Astrocyte (in vitro differentiated cells and primary cell): Measurements from ENCODE around the gene DCTPP1. TPM values are rescaled to one million over a fixed set of nuclear protein-coding genes. Genes with fewer than 3 reads are reported as not detected.

Experiments used
- DNase-seq: peaks from one replicate; pipeline ENCODE4 v3.0.0-alpha.2; 2010; ENCODE audit warnings: low read depth
- FAIRE-seq: peaks from 2 replicates; lab custom pipeline; 2011; peaks lifted over from hg19 to GRCh38; lab: Jason Lieb, UNC
- H2AFZ ChIP-seq: 2 replicates; pipeline ENCODE4 v1.6.0; 2012; ENCODE audit warnings: low read depth, low read length, inconsistent platforms
- H3K27ac ChIP-seq: 2 replicates; pipeline ENCODE4 v1.5.1; 2011; ENCODE audit warnings: low read depth, low read length, inconsistent platforms
- H3K27me3 ChIP-seq: 2 replicates; pipeline ENCODE4 v1.6.0; 2011; ENCODE audit warnings: low read length, inconsistent platforms; ENCODE audit not compliant: insufficient read depth
- H3K36me3 ChIP-seq: 2 replicates; pipeline ENCODE4 v1.5.1; 2011; ENCODE audit warnings: low read length, inconsistent platforms; ENCODE audit not compliant: insufficient read depth
- H3K4me1 ChIP-seq: 2 replicates; pipeline ENCODE4 v1.5.1; 2011; ENCODE audit warnings: low read length, inconsistent platforms; ENCODE audit not compliant: insufficient read depth
- H3K4me2 ChIP-seq: 2 replicates; pipeline ENCODE4 v1.6.0; 2012; ENCODE audit warnings: low read length, inconsistent platforms
- H3K4me3 ChIP-seq: 2 replicates; pipeline ENCODE4 v1.5.1; 2011; ENCODE audit warnings: low read depth, mild to moderate bottlenecking, low read length, inconsistent platforms; ENCODE audit not compliant: insufficient read depth
- H3K79me2 ChIP-seq: 2 replicates; pipeline ENCODE4 v1.6.0; 2012; ENCODE audit warnings: mild to moderate bottlenecking, low read length, inconsistent platforms; ENCODE audit not compliant: insufficient read depth
- H3K9ac ChIP-seq: 2 replicates; pipeline ENCODE4 v1.6.0; 2012; ENCODE audit warnings: mild to moderate bottlenecking, low read length, inconsistent platforms
- H3K9me3 ChIP-seq: 2 replicates; pipeline ENCODE4 v1.5.1; 2012; ENCODE audit warnings: low read depth, mild to moderate bottlenecking, low read length, inconsistent platforms; ENCODE audit not compliant: insufficient read depth
- H4K20me1 ChIP-seq: 2 replicates; pipeline ENCODE4 v1.6.0; 2012; ENCODE audit warnings: low read length, inconsistent platforms; ENCODE audit not compliant: insufficient read depth
- H3K27ac Mint-ChIP-seq: one replicate; pipeline ENCODE4 v1.8.0; 2021; ENCODE audit warnings: mild to moderate bottlenecking, mixed read lengths; ENCODE audit not compliant: unreplicated experiment
- H3K27me3 Mint-ChIP-seq: one replicate; pipeline ENCODE4 v1.8.0; 2021; ENCODE audit warnings: low read depth, mixed read lengths; ENCODE audit not compliant: unreplicated experiment
- H3K36me3 Mint-ChIP-seq: one replicate; pipeline ENCODE4 v1.8.0; 2021; ENCODE audit warnings: low read depth, mixed read lengths; ENCODE audit not compliant: unreplicated experiment
- H3K4me1 Mint-ChIP-seq: one replicate; pipeline ENCODE4 v1.8.0; 2021; ENCODE audit warnings: low read depth, mixed read lengths; ENCODE audit not compliant: unreplicated experiment
- H3K4me3 Mint-ChIP-seq: one replicate; pipeline ENCODE4 v1.8.0; 2021; ENCODE audit warnings: mild to moderate bottlenecking, moderate library complexity, mixed read lengths; ENCODE audit not compliant: unreplicated experiment
- H3K9me3 Mint-ChIP-seq: one replicate; pipeline ENCODE4 v1.8.0; 2021; ENCODE audit warnings: mild to moderate bottlenecking, mixed read lengths; ENCODE audit not compliant: unreplicated experiment
- CTCF ChIP-seq: IDR thresholded peaks from 2 replicates; pipeline ENCODE4 v1.5.1; 2011; ENCODE audit warnings: low read depth, mild to moderate bottlenecking, inconsistent platforms, low read length, moderate library complexity; ENCODE audit not compliant: insufficient read depth
- EZH2 ChIP-seq: IDR thresholded peaks from 2 replicates; pipeline ENCODE4 v1.6.1; 2012; ENCODE audit warnings: mild to moderate bottlenecking, low read length, inconsistent platforms; ENCODE audit not compliant: insufficient read depth
- total RNA-seq: library from RNA; stranded (reverse); gene quantifications from 2 replicates; pipeline ENCODE4 v1.2.1, GENCODE V29; 2021

The DCTPP1 gene
- total RNA-seq, 1 donor from 2014 or later: 36.5 TPM

- Histone ChIP-seq H3K9ac (peak within 1 kb of the TSS; percentile 79), H3K27ac (peak within 1 kb of the TSS; percentile 80), H3K9me3 (no peaks in the 10 kb centered on the region), H3K79me2 (peaks cover 42% of the 10 kb centered on the region), H2AFZ (peak within 1 kb of the TSS; percentile 83), H3K27me3 (no peaks in the 10 kb centered on the region), H3K4me2 (peak within 1 kb of the TSS; percentile 86), H3K4me1 (peaks cover 26% of the 10 kb centered on the region), H3K4me3 (peak within 1 kb of the TSS; percentile 60), H3K36me3 (peaks cover 5% of the 10 kb centered on the region), H4K20me1 (no peaks in the 10 kb centered on the region)
- peak within 1 kb of the TSS; percentile 90 for H3K4me3 Mint-ChIP-seq
- peak within 1 kb of the TSS; percentile 92 for H3K27ac Mint-ChIP-seq
- DNase-seq (peak; percentile 84), FAIRE-seq (no peak)
- H3K9me3 Mint-ChIP-seq: peaks cover 3% of the 10 kb centered on the region
- H3K4me1 Mint-ChIP-seq: peaks cover 16% of the 10 kb centered on the region
- H3K36me3 Mint-ChIP-seq: peaks cover 13% of the 10 kb centered on the region
- TF ChIP-seq CTCF (no peak), EZH2 (no peak)
- H3K27me3 Mint-ChIP-seq: no peaks in the 10 kb centered on the region
Observed at GRCh38 chr16:30395155-30395991, 34.5 kb downstream of the DCTPP1 start, which contains the start of gene ZNF48. Gene ZNF48 (plus strand): TSS chr16:30395420. CDS start chr16:30395795, 375 bp downstream.

GRCh38 chr16:30394592-30395154, 35.2 kb downstream of the DCTPP1 start:
- Mint-ChIP-seq H3K27ac (peak overlapping the region; percentile 92), H3K4me1 (peaks cover 13% of the 10 kb centered on the region), H3K9me3 (peaks cover 3% of the 10 kb centered on the region), H3K4me3 (peak overlapping the region; percentile 83), H3K27me3 (no peaks in the 10 kb centered on the region), H3K36me3 (peaks cover 13% of the 10 kb centered on the region)
- TF ChIP-seq CTCF (no peak), EZH2 (no peak)
- Histone ChIP-seq H3K9ac (peak overlapping the region; percentile 79), H3K27ac (peak overlapping the region; percentile 80), H3K9me3 (no peaks in the 10 kb centered on the region), H3K79me2 (peaks cover 42% of the 10 kb centered on the region), H3K4me3 (peak overlapping the region; percentile 60), H2AFZ (peak overlapping the region; percentile 83), H3K27me3 (no peaks in the 10 kb centered on the region), H4K20me1 (no peaks in the 10 kb centered on the region), H3K36me3 (peaks cover 5% of the 10 kb centered on the region), H3K4me1 (peaks cover 22% of the 10 kb centered on the region), H3K4me2 (peak overlapping the region; percentile 86)
- FAIRE-seq: no peak
- peak; percentile 57 for DNase-seq
